HG03097 (cell line): ENCODE measurements around the gene ZNF468.
A peak's percentile ranks its signal among the peaks of the same experiment; 100 is the strongest.
"Not testable (repeated sequence)": the region's sequence is repeated elsewhere in the genome, so short reads cannot be mapped to it uniquely, and the experiment has no call there.

Source experiments
- ATAC-seq: cut with Tn5 transposase; IDR thresholded peaks from one replicate; pipeline ENCODE4 v1.9.1; 2021; ENCODE audit not compliant: unreplicated experiment, low FRiP score

ZNF468 gene

GRCh38 chr19:52857378-52858191 lies at the start of gene ZNF468:
ZNF468 (minus strand) TSS chr19:52857619; CDS start chr19:52854272, 3,347 bp downstream.
- peak; percentile 95 for ATAC-seq

- not testable (repeated sequence) for ATAC-seq
These were observed 46.8 kb upstream of the ZNF468 start for GRCh38 chr19:52904052-52904780.

- no peak for ATAC-seq
These were observed 44.4 kb upstream of the ZNF468 start for GRCh38 chr19:52901842-52902241.

- not testable (repeated sequence) for ATAC-seq
These were observed 41.2 kb upstream of the ZNF468 start for GRCh38 chr19:52898596-52898995.

- no peak for ATAC-seq
These were observed 40.7 kb upstream of the ZNF468 start for GRCh38 chr19:52898101-52898500.

- peak; percentile 98 for ATAC-seq
These were observed 39.9 kb upstream of the ZNF468 start, which contains the start of gene ZNF320 for GRCh38 chr19:52897138-52897935. ZNF320 (minus strand) TSS chr19:52897635; CDS start chr19:52890255, 7,380 bp downstream.

- no peak for ATAC-seq
These were observed 39.2 kb upstream of the ZNF468 start for GRCh38 chr19:52896431-52897137.

- ATAC-seq = no peak
These were observed 33.9 kb upstream of the ZNF468 start for GRCh38 chr19:52891336-52891735.

- ATAC-seq = no peak
These were observed 32.5 kb upstream of the ZNF468 start for GRCh38 chr19:52889931-52890330.

- no peak for ATAC-seq
These were observed 31.7 kb upstream of the ZNF468 start for GRCh38 chr19:52889076-52889475.

GRCh38 chr19:52880895-52881389 lies 23.5 kb upstream of the ZNF468 start:
- no peak for ATAC-seq

- ATAC-seq = not testable (repeated sequence)
These were observed 15.6 kb upstream of the ZNF468 start for GRCh38 chr19:52872996-52873395.

GRCh38 chr19:52871466-52871865 lies 14.0 kb upstream of the ZNF468 start:
- ATAC-seq = no peak

GRCh38 chr19:52868031-52868430 lies 10.6 kb upstream of the ZNF468 start:
- ATAC-seq = not testable (repeated sequence)

- peak; percentile 26 for ATAC-seq
These were observed 660 bp downstream of the ZNF468 start for GRCh38 chr19:52856540-52857377.

- not testable (repeated sequence) for ATAC-seq
These were observed 10.1 kb downstream of the ZNF468 start for GRCh38 chr19:52847352-52847751.

GRCh38 chr19:52840825-52841465 lies 16.5 kb downstream of the ZNF468 start:
- ATAC-seq = not testable (repeated sequence)

- not testable (repeated sequence) for ATAC-seq
These were observed 23.1 kb downstream of the ZNF468 start for GRCh38 chr19:52834289-52834688.

- not testable (repeated sequence) for ATAC-seq
These were observed 23.9 kb downstream of the ZNF468 start for GRCh38 chr19:52833541-52833940.
